SK-N-SH treated with all-trans-retinoic acid at 6 μM for 48 hours (cell line): Measurements from ENCODE around the gene AVPR1B.

ENCODE experiments used
- ATAC-seq: fragments of 200-7000 bp; cut with Tn5 transposase; 3 replicates; pipeline ENCODE4 v1.9.1; 2020; ENCODE audit warnings: mild to moderate bottlenecking, moderate library complexity
- ARNTL ChIP-seq: fragments of 450-650 bp; formaldehyde crosslinking; IDR thresholded peaks from 2 replicates; pipeline ENCODE4 v1.5.0; 2020; ENCODE audit warnings: low read depth, mild to moderate bottlenecking, moderate library complexity, borderline replicate concordance
- BACH2 ChIP-seq: fragments of 250-450 bp; sonication (Bioruptor Pico); IDR thresholded peaks from 2 replicates; pipeline ENCODE4 v1.9.0; 2021; ENCODE audit warnings: mild to moderate bottlenecking, borderline replicate concordance
- CSDC2 ChIP-seq: fragments of 250-450 bp; sonication (Bioruptor Pico); IDR thresholded peaks from 2 replicates; pipeline ENCODE4 v1.5.0; 2020; ENCODE audit warnings: mild to moderate bottlenecking, moderate library complexity
- ESRRG ChIP-seq: fragments of 250-450 bp; sonication (Bioruptor Pico); IDR thresholded peaks from 2 replicates; pipeline ENCODE4 v1.6.1; 2021; ENCODE audit warnings: mild to moderate bottlenecking
- GLIS3 ChIP-seq: fragments of 250-450 bp; sonication (Bioruptor Pico); IDR thresholded peaks from 2 replicates; pipeline ENCODE4 v1.5.0; 2020; ENCODE audit warnings: mild to moderate bottlenecking, moderate library complexity
- ISL1 ChIP-seq: fragments of 250-450 bp; sonication (Bioruptor Pico); IDR thresholded peaks from 2 replicates; pipeline ENCODE4 v2.1.2; 2022; ENCODE audit warnings: mild to moderate bottlenecking, moderate library complexity
- OSR1 ChIP-seq: fragments of 250-450 bp; sonication (Bioruptor Pico); IDR thresholded peaks from 2 replicates; pipeline ENCODE4 v1.8.0; 2022; ENCODE audit warnings: moderate library complexity, mild to moderate bottlenecking, inconsistent platforms
- PPARA ChIP-seq: fragments of 250-450 bp; sonication (Bioruptor Pico); IDR thresholded peaks from 2 replicates; pipeline ENCODE4 v1.5.0; 2020; ENCODE audit warnings: mild to moderate bottlenecking, borderline replicate concordance
- RARB ChIP-seq: fragments of 250-450 bp; sonication (Bioruptor Pico); IDR thresholded peaks from 2 replicates; pipeline ENCODE4 v1.8.0; 2021; ENCODE audit warnings: mild to moderate bottlenecking, moderate library complexity
- SNAI2 ChIP-seq: fragments of 250-450 bp; sonication (Bioruptor Pico); IDR thresholded peaks from 2 replicates; pipeline ENCODE4 v1.5.0; 2020; ENCODE audit warnings: mild to moderate bottlenecking, moderate library complexity
- TCF4 ChIP-seq: fragments of 250-450 bp; sonication (Bioruptor Pico); IDR thresholded peaks from 2 replicates; pipeline ENCODE4 v1.8.0; 2021; ENCODE audit warnings: mild to moderate bottlenecking, moderate library complexity, borderline replicate concordance
- TOX ChIP-seq: fragments of 250-450 bp; sonication (Bioruptor Pico); IDR thresholded peaks from 2 replicates; pipeline ENCODE4 v1.8.0; 2021; ENCODE audit warnings: mild to moderate bottlenecking, moderate library complexity, borderline replicate concordance
- ZC3H10 ChIP-seq: fragments of 250-450 bp; sonication (Bioruptor Pico); IDR thresholded peaks from 2 replicates; pipeline ENCODE4 v1.5.1; 2021; ENCODE audit warnings: mild to moderate bottlenecking, moderate library complexity
- ZFP30 ChIP-seq: fragments of 450-650 bp; formaldehyde crosslinking; IDR thresholded peaks from 2 replicates; pipeline ENCODE4 v1.5.0; 2022; ENCODE audit warnings: mild to moderate bottlenecking, moderate library complexity
- ZNF565 ChIP-seq: fragments of 450-650 bp; formaldehyde crosslinking; conservative IDR thresholded peaks from 2 replicates; pipeline ENCODE4 v1.5.0; 2020; ENCODE audit warnings: low read depth, mild to moderate bottlenecking, moderate library complexity
- ZNF70 ChIP-seq: fragments of 450-650 bp; formaldehyde crosslinking; IDR thresholded peaks from 2 replicates; pipeline ENCODE4 v1.5.0; 2020; ENCODE audit warnings: mild to moderate bottlenecking, moderate library complexity
- ZNF8 ChIP-seq: fragments of 450-650 bp; formaldehyde crosslinking; IDR thresholded peaks from 2 replicates; pipeline ENCODE4 v1.5.0; 2020; ENCODE audit warnings: mild to moderate bottlenecking, moderate library complexity
- TF ChIP-seq, protein P1 (sequence below): fragments of 250-450 bp; sonication (Bioruptor Pico); IDR thresholded peaks from 2 replicates; pipeline ENCODE4 v1.8.0; 2020; ENCODE audit warnings: mild to moderate bottlenecking, moderate library complexity, borderline replicate concordance
- TF ChIP-seq, protein P2 (sequence below): fragments of 250-450 bp; sonication (Bioruptor Pico); IDR thresholded peaks from 2 replicates; pipeline ENCODE4 v1.5.0; 2020; ENCODE audit warnings: mild to moderate bottlenecking, moderate library complexity
- TF ChIP-seq, protein P3 (sequence below): fragments of 250-450 bp; sonication (Bioruptor Pico); IDR thresholded peaks from 2 replicates; pipeline ENCODE4 v1.5.1; 2021; ENCODE audit warnings: mild to moderate bottlenecking, moderate library complexity
- TF ChIP-seq, protein P4 (sequence below): fragments of 250-450 bp; sonication (Bioruptor Pico); IDR thresholded peaks from 2 replicates; pipeline ENCODE4 v1.5.1; 2020; ENCODE audit warnings: low read depth, mild to moderate bottlenecking, moderate library complexity

Gene AVPR1B

DNA sequence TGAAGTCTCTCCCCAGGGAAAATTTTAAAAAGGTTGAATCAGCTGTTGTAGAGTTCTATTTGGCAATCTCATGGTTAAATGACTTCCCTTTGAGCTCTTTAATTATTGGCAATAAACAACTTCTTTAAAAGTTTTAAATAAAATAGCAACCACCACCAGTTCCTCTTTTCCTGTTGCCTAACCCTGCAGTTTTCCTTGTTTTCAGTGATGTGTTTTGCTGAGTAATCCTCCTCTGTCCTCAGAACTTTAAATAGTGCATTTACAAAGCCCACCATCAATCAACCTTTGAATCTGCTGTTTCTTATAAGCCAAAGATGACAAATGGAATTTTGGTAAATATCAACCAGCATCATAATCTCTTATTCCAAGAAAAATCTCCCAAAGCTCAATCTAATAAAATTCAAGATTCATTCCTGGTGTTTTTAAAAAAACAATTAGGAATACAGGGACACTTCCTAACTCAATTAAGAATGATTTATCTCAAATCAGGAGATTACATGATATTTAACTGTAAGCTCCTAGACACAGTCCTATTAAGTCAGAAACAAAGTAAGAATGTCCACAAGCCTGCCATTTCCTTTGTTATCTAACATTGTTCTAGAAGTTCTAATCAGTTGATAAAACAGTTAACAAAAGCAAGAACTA lies 14.8 kb downstream of the AVPR1B start:
- ATAC-seq: no peak
- TF ChIP-seq TOX (CRISPR knock-in tag) (no peak), ZNF565 (CRISPR knock-in tag) (no peak), SNAI2 (0 out of 2 replicates have a peak, but pooled peaks have one; percentile 53), CSDC2 (no peak), TCF4 (no peak), RARB (CRISPR knock-in tag) (no peak), ARNTL (CRISPR knock-in tag) (no peak), PPARA (no peak), BACH2 (CRISPR knock-in tag) (no peak), ISL1 (CRISPR knock-in tag) (peak; percentile 84)
- TF ChIP-seq, protein P1, sequence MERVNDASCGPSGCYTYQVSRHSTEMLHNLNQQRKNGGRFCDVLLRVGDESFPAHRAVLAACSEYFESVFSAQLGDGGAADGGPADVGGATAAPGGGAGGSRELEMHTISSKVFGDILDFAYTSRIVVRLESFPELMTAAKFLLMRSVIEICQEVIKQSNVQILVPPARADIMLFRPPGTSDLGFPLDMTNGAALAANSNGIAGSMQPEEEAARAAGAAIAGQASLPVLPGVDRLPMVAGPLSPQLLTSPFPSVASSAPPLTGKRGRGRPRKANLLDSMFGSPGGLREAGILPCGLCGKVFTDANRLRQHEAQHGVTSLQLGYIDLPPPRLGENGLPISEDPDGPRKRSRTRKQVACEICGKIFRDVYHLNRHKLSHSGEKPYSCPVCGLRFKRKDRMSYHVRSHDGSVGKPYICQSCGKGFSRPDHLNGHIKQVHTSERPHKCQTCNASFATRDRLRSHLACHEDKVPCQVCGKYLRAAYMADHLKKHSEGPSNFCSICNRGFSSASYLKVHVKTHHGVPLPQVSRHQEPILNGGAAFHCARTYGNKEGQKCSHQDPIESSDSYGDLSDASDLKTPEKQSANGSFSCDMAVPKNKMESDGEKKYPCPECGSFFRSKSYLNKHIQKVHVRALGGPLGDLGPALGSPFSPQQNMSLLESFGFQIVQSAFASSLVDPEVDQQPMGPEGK (CRISPR knock-in tag): no peak

DNA sequence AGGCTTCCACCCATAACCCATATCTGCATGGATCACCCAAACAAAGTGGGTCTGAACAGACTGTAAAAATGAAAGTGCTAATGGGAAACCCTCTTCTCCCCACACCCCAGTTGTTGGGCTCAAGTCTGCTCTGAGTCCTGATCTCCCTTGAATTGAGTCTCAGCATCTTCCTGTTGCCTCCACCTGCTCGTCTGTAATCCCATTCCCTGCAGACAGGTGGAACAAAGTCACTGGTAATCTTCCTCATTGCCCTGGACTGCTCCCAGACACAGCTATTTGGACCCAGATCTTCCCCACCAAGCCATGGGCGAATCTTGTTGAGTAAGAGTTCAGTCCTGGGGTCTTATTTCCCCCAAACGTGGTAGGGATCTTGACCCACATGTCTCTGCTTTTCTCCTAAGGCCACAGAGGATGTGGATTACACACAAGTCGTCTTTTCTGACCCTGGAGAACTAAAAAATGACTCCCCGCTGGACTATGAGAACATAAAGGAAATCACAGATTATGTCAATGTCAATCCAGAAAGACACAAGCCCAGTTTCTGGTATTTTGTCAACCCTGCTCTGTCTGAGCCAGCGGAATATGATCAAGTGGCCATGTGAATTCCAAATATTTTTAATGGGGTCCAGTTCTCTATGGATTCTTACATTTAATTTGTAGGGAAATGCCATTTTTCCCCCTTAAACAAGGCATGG lies 15.7 kb downstream of the AVPR1B start:
- no peak for ATAC-seq
- TF ChIP-seq BACH2 (CRISPR knock-in tag) (no peak), CSDC2 (no peak), ZNF8 (CRISPR knock-in tag) (no peak), ESRRG (no peak), ARNTL (CRISPR knock-in tag) (no peak), RARB (CRISPR knock-in tag) (no peak), ISL1 (CRISPR knock-in tag) (no peak), SNAI2 (no peak), OSR1 (CRISPR knock-in tag) (no peak), TOX (CRISPR knock-in tag) (no peak), ZNF565 (CRISPR knock-in tag) (no peak), ZFP30 (CRISPR knock-in tag) (no peak), ZC3H10 (CRISPR knock-in tag) (no peak), GLIS3 (CRISPR knock-in tag) (no peak), TCF4 (no peak)
- TF ChIP-seq, protein P1 (CRISPR knock-in tag): no peak
- TF ChIP-seq, protein P2, sequence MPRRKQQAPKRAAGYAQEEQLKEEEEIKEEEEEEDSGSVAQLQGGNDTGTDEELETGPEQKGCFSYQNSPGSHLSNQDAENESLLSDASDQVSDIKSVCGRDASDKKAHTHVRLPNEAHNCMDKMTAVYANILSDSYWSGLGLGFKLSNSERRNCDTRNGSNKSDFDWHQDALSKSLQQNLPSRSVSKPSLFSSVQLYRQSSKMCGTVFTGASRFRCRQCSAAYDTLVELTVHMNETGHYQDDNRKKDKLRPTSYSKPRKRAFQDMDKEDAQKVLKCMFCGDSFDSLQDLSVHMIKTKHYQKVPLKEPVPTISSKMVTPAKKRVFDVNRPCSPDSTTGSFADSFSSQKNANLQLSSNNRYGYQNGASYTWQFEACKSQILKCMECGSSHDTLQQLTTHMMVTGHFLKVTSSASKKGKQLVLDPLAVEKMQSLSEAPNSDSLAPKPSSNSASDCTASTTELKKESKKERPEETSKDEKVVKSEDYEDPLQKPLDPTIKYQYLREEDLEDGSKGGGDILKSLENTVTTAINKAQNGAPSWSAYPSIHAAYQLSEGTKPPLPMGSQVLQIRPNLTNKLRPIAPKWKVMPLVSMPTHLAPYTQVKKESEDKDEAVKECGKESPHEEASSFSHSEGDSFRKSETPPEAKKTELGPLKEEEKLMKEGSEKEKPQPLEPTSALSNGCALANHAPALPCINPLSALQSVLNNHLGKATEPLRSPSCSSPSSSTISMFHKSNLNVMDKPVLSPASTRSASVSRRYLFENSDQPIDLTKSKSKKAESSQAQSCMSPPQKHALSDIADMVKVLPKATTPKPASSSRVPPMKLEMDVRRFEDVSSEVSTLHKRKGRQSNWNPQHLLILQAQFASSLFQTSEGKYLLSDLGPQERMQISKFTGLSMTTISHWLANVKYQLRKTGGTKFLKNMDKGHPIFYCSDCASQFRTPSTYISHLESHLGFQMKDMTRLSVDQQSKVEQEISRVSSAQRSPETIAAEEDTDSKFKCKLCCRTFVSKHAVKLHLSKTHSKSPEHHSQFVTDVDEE: no peak
- TF ChIP-seq, protein P3, sequence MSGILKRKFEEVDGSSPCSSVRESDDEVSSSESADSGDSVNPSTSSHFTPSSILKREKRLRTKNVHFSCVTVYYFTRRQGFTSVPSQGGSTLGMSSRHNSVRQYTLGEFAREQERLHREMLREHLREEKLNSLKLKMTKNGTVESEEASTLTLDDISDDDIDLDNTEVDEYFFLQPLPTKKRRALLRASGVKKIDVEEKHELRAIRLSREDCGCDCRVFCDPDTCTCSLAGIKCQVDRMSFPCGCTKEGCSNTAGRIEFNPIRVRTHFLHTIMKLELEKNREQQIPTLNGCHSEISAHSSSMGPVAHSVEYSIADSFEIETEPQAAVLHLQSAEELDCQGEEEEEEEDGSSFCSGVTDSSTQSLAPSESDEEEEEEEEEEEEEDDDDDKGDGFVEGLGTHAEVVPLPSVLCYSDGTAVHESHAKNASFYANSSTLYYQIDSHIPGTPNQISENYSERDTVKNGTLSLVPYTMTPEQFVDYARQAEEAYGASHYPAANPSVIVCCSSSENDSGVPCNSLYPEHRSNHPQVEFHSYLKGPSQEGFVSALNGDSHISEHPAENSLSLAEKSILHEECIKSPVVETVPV (CRISPR knock-in tag): no peak

DNA sequence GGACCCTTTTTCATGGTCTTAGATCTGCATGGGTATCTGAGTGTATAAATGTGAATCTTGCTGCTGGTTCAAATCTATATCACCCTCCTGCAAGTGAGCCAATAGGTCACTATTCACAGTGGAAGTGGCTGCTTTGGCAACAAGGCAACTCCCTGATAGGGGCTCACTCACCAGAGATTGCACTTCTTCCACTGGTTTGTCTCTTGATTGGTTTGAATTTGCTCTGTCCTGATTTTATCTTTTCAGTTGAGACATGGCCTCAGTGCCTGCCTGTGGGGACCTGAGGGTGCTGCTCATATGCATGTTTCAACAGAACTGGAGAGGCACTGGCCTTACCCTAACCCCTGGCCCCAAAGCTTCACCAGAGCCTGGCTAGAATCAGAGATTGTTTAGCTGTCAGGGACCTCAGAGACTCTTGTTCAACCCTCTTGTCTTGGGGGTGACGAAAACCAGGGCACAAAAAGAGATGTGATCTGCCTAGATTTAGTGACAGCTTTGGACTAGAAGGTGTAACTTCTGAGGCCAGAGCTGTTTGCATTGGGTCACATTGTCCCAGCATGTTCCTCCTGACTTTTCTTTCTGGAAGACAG lies 16.9 kb downstream of the AVPR1B start:
- TF ChIP-seq, protein P4, sequence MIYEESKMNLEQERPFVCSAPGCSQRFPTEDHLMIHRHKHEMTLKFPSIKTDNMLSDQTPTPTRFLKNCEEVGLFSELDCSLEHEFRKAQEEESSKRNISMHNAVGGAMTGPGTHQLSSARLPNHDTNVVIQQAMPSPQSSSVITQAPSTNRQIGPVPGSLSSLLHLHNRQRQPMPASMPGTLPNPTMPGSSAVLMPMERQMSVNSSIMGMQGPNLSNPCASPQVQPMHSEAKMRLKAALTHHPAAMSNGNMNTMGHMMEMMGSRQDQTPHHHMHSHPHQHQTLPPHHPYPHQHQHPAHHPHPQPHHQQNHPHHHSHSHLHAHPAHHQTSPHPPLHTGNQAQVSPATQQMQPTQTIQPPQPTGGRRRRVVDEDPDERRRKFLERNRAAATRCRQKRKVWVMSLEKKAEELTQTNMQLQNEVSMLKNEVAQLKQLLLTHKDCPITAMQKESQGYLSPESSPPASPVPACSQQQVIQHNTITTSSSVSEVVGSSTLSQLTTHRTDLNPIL (CRISPR knock-in tag): no peak
- TF ChIP-seq CSDC2 (no peak), GLIS3 (CRISPR knock-in tag) (no peak), ZNF70 (CRISPR knock-in tag) (no peak), TOX (CRISPR knock-in tag) (no peak), BACH2 (CRISPR knock-in tag) (no peak)

More for the DNA sequence above, 16.9 kb downstream of the AVPR1B start:
- no peak for ATAC-seq
